Transverse colon (tissue), 4 donors: ENCODE data around the gene RIT2. TPM values are rescaled to one million over a fixed set of nuclear protein-coding genes. Genes with fewer than 3 reads are reported as not detected.

Experiments
- DNase-seq: peaks from one replicate; pipeline ENCODE4 v3.0.0-alpha.2; 2019
- H3K27ac ChIP-seq, 4 donors: fragments of 200-600 bp; sonication (generic); 2 replicates each; pipeline ENCODE4 v1.5.1; 2016 to 2018; ENCODE audit warnings: inconsistent platforms in 4 of 4
- H3K27me3 ChIP-seq: fragments of 200-600 bp; sonication (generic); 2 replicates; pipeline ENCODE4 v1.5.1; 2017; ENCODE audit warnings: inconsistent platforms
- H3K36me3 ChIP-seq, 4 donors: fragments of 200-600 bp; sonication (generic); 2 replicates each; pipeline ENCODE4 v1.5.1; 2017 to 2019; ENCODE audit warnings: inconsistent platforms in 4 of 4
- H3K4me1 ChIP-seq, 4 donors: fragments of 200-600 bp; sonication (generic); 2 replicates each; pipeline ENCODE4 v1.5.1; 2017 to 2020; ENCODE audit warnings: inconsistent platforms in 4 of 4
- H3K4me3 ChIP-seq, 4 donors: fragments of 200-600 bp; sonication (generic); 1 replicate in 1 of 4; 2 replicates in 3 of 4; pipeline versions ENCODE4 v1.5.1 to v1.6.1; 2017 to 2019; ENCODE audit warnings: inconsistent platforms in 4 of 4
- H3K9me3 ChIP-seq, 2 donors: fragments of 200-600 bp; sonication (generic); 2 replicates each; pipeline ENCODE4 v1.5.1; 2017 to 2019; ENCODE audit warnings: inconsistent platforms in 2 of 2
- CTCF ChIP-seq, 5 experiments: fragments of 200-600 bp in 3 of 5; fragments of 450-650 bp in 2 of 5; sonication (generic) in 3 of 5; IDR thresholded peaks; 1 replicate in 2 of 5; 2 replicates in 3 of 5; pipeline ENCODE4 v1.5.1; 2016 to 2017; ENCODE audit warnings: antibody characterized with exemption in 5 of 5, inconsistent platforms in 3 of 5, mild to moderate bottlenecking in 2 of 5, moderate library complexity in 1 of 5
- EP300 ChIP-seq: sonication (generic); formaldehyde crosslinking; IDR thresholded peaks from one replicate; pipeline ENCODE4 v1.6.1; 2017; ENCODE audit warnings: antibody characterized with exemption, low read depth
- POLR2A ChIP-seq: fragments of 450-650 bp; IDR thresholded peaks from one replicate; pipeline ENCODE4 v1.6.1; 2016; ENCODE audit warnings: antibody characterized with exemption, mild to moderate bottlenecking, moderate library complexity
- POLR2AphosphoS5 ChIP-seq, 3 donors: sonication (generic); formaldehyde crosslinking; IDR thresholded peaks; one replicate each; pipeline ENCODE4 v1.6.1; 2016; ENCODE audit warnings: antibody characterized with exemption in 3 of 3
- WGBS, 2 donors: methylation state at CpG; one replicate each; pipeline ENCODE4 v1.1.5; 2018; ENCODE audit warnings: low coverage in 1 of 2; 5-methylcytosine and 5-hydroxymethylcytosine counted together
- in situ Hi-C, 4 donors: fragments of 200-750 bp; cut with MboI; loops; one replicate each; pipeline versions ENCODE4 v1.15.0 to v1.15.1; 2017; ENCODE audit warnings: low sequenced_read_pairs in 3 of 4, low pct_ligation_motif_present in 1 of 4, low pct_unique_long_range_greater_than_20kb in 1 of 4
- intact Hi-C: fragments of 100-400 bp; cut with DNase I; formaldehyde crosslinking; loops from one replicate; pipeline ENCODE4 v1.15.1; 2023; ENCODE audit warnings: low total_unique reads
- total RNA-seq, 4 donors: library from RNA; depleted of rRNA; stranded (reverse); fragments of >200 nt; gene quantifications; one replicate each; pipeline ENCODE4 v1.1.0, GENCODE V29; 2016

RIT2 gene
- total RNA-seq, 4 donors from 2014 or later = not detected

GRCh38 chr18:43031169-43031568, 84.3 kb downstream of the RIT2 start:
- WGBS, 2 donors = 53 to 78% methylated on average over 1 of the region's 1 CpG
- Histone ChIP-seq H3K36me3 (no peaks in the 10 kb centered on the region), H3K9me3 (no peaks in the 10 kb centered on the region), H3K27ac (no peak overlapping the region), H3K4me3 (no peak overlapping the region), H3K4me1 (no peaks in the 10 kb centered on the region), H3K27me3 (no peaks in the 10 kb centered on the region)
- DNase-seq = no peak
- in situ Hi-C loops (no loop called here), intact Hi-C loops (no loop called here)
- no peak for TF ChIP-seq EP300
- no peak for TF ChIP-seq POLR2AphosphoS5 (IDR thresholded peaks at IDR 0.05)
- TF ChIP-seq CTCF (IDR thresholded peaks at IDR 0.05) = no peak
- TF ChIP-seq POLR2A = no peak

GRCh38 chr18:43029414-43029813, 86.1 kb downstream of the RIT2 start:
- Histone ChIP-seq H3K27ac (no peak overlapping the region), H3K9me3 (no peaks in the 10 kb centered on the region), H3K4me1 (no peaks in the 10 kb centered on the region), H3K27me3 (no peaks in the 10 kb centered on the region), H3K4me3 (no peak overlapping the region), H3K36me3 (no peaks in the 10 kb centered on the region)
- no peak for DNase-seq
- intact Hi-C loops = no loop called here
- in situ Hi-C loops = no loop called here
- TF ChIP-seq CTCF (IDR thresholded peaks at IDR 0.05) = no peak
- TF ChIP-seq POLR2A = no peak
- no peak for TF ChIP-seq POLR2AphosphoS5 (IDR thresholded peaks at IDR 0.05)
- no peak for TF ChIP-seq EP300

- Histone ChIP-seq H3K27me3 (no peaks in the 10 kb centered on the region), H3K9me3 (no peaks in the 10 kb centered on the region), H3K4me1 (no peaks in the 10 kb centered on the region), H3K27ac (no peak overlapping the region), H3K4me3 (no peak overlapping the region), H3K36me3 (no peaks in the 10 kb centered on the region)
- in situ Hi-C loops (no loop called here), intact Hi-C loops (no loop called here)
- WGBS, 2 donors = 45 to 56% methylated on average over 3 of the region's 3 CpGs
- DNase-seq = no peak
- TF ChIP-seq POLR2A (no peak), POLR2AphosphoS5 (IDR thresholded peaks at IDR 0.05) (no peak), CTCF (IDR thresholded peaks at IDR 0.05) (no peak), EP300 (no peak)
These were observed 92.6 kb downstream of the RIT2 start for GRCh38 chr18:43022874-43023273.

- no peak for TF ChIP-seq POLR2AphosphoS5 (IDR thresholded peaks at IDR 0.05)
- TF ChIP-seq CTCF (IDR thresholded peaks at IDR 0.05) = no peak
- no peak for TF ChIP-seq POLR2A
- TF ChIP-seq EP300 = no peak
- 69% methylated on average over 1 of the region's 1 CpG; no CpG with 5 or more reads in 1 of the 2 donors for WGBS, 2 donors
- no peak overlapping the region for H3K4me3 ChIP-seq
- no peak for DNase-seq
- no peaks in the 10 kb centered on the region for H3K9me3 ChIP-seq
- H3K27me3 ChIP-seq = no peaks in the 10 kb centered on the region
- H3K27ac ChIP-seq = no peak overlapping the region
- intact Hi-C loops (loop anchor here (10.0 kb wide), 1 partner anchor 1087 kb away; no protein-coding TSS in a partner anchor), in situ Hi-C loops (no loop called here)
- H3K4me1 ChIP-seq = no peaks in the 10 kb centered on the region
- H3K36me3 ChIP-seq = no peaks in the 10 kb centered on the region
These were observed 97.9 kb downstream of the RIT2 start for GRCh38 chr18:43017622-43018021.
